PC-9 (cell line): ENCODE data around the gene TAC3.

Experiments
- EZH2 ChIP-seq: fragments of 200-600 bp; sonication (generic); IDR thresholded peaks from 2 replicates; pipeline ENCODE4 v1.8.0; 2017; ENCODE audit warnings: antibody characterized with exemption, low read depth
- TF ChIP-seq, protein P1 (sequence below): fragments of 200-600 bp; sonication (generic); conservative IDR thresholded peaks from 2 replicates; pipeline ENCODE4 v1.6.1; 2017; ENCODE audit warnings: mixed run types, antibody characterized with exemption, mild to moderate bottlenecking, moderate library complexity

GRCh38 chr12:57063991-57064685, 47.8 kb upstream of the TAC3 start:
- TF ChIP-seq, protein P1, sequence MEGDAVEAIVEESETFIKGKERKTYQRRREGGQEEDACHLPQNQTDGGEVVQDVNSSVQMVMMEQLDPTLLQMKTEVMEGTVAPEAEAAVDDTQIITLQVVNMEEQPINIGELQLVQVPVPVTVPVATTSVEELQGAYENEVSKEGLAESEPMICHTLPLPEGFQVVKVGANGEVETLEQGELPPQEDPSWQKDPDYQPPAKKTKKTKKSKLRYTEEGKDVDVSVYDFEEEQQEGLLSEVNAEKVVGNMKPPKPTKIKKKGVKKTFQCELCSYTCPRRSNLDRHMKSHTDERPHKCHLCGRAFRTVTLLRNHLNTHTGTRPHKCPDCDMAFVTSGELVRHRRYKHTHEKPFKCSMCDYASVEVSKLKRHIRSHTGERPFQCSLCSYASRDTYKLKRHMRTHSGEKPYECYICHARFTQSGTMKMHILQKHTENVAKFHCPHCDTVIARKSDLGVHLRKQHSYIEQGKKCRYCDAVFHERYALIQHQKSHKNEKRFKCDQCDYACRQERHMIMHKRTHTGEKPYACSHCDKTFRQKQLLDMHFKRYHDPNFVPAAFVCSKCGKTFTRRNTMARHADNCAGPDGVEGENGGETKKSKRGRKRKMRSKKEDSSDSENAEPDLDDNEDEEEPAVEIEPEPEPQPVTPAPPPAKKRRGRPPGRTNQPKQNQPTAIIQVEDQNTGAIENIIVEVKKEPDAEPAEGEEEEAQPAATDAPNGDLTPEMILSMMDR = no peak
- no peak for TF ChIP-seq EZH2
